T-helper 1 cell treated with Interleukin-12 subunit alpha and Interleukin-12 subunit beta and Interleukin-4 antibody, amounts not matched to agents 30 ng/mL and 1 ng/mL, for 36 hours (primary cell): ENCODE data around the gene PCP4L1. TPM values are rescaled to one million over a fixed set of nuclear protein-coding genes. Genes with fewer than 3 reads are reported as not detected.

Source experiments
- intact Hi-C: fragments of 100-400 bp; cut with micrococcal nuclease; formaldehyde crosslinking; loops from one replicate; pipeline ENCODE4 v1.15.1; 2024
- total RNA-seq: library from RNA; stranded (reverse); gene quantifications from 2 replicates; pipeline ENCODE4 v1.2.3, GENCODE V29; 2022

PCP4L1 gene
- total RNA-seq, 1 donor from 2014 or later = 0.15 TPM

- intact Hi-C loops = no loop called here
Observed at GRCh38 chr1:161265305-161265704, 6.8 kb downstream of the PCP4L1 start.

GRCh38 chr1:161266202-161266601 is 7.7 kb downstream of the PCP4L1 start:
- intact Hi-C loops = no loop called here

GRCh38 chr1:161266836-161267235 is 8.3 kb downstream of the PCP4L1 start:
- intact Hi-C loops = no loop called here

- intact Hi-C loops = no loop called here
Observed at GRCh38 chr1:161267321-161267720, 8.8 kb downstream of the PCP4L1 start.

- intact Hi-C loops = no loop called here
Observed at GRCh38 chr1:161273402-161273801, 14.9 kb downstream of the PCP4L1 start.

- intact Hi-C loops = no loop called here
Observed at GRCh38 chr1:161274874-161275273, 16.3 kb downstream of the PCP4L1 start.

- intact Hi-C loops = no loop called here
Observed at GRCh38 chr1:161282991-161283390, 24.4 kb downstream of the PCP4L1 start.

GRCh38 chr1:161285113-161285512 is 26.6 kb downstream of the PCP4L1 start:
- intact Hi-C loops = no loop called here

GRCh38 chr1:161285521-161285920 is 27.0 kb downstream of the PCP4L1 start:
- intact Hi-C loops = no loop called here

- intact Hi-C loops = no loop called here
Observed at GRCh38 chr1:161287482-161288054, 29.0 kb downstream of the PCP4L1 start.

- intact Hi-C loops = loop anchor here (1.0 kb wide), 5 partner anchors 16 to 124 kb away; partner anchors contain the start of gene PPOX
Observed at GRCh38 chr1:161290779-161291178, 32.2 kb downstream of the PCP4L1 start.

GRCh38 chr1:161297415-161297814 is 38.9 kb downstream of the PCP4L1 start:
- intact Hi-C loops = no loop called here

GRCh38 chr1:161298116-161298515 is 39.6 kb downstream of the PCP4L1 start:
- intact Hi-C loops = no loop called here

- intact Hi-C loops = no loop called here
Observed at GRCh38 chr1:161299347-161299746, 40.8 kb downstream of the PCP4L1 start.

GRCh38 chr1:161300478-161300877 is 41.9 kb downstream of the PCP4L1 start:
- intact Hi-C loops = loop anchor here (2.0 to 10.0 kb wide), 2 partner anchors 20 to 256 kb away; partner anchors contain the start of gene USF1

GRCh38 chr1:161304927-161305866 is 46.7 kb downstream of the PCP4L1 start:
- intact Hi-C loops = loop anchor here (10.0 kb wide), 1 partner anchor 260 kb away; the partner anchor contains the start of gene USF1

GRCh38 chr1:161305867-161306519 is 47.4 kb downstream of the PCP4L1 start:
- intact Hi-C loops = loop anchor here (1.0 to 10.0 kb wide), 5 partner anchors 8 to 261 kb away; partner anchors contain the start of genes NDUFS2, SDHC and USF1

GRCh38 chr1:161307230-161307768 is 48.8 kb downstream of the PCP4L1 start:
- intact Hi-C loops = loop anchor here (10.0 kb wide), 1 partner anchor 262 kb away; the partner anchor contains the start of gene USF1

- intact Hi-C loops = loop anchor here (10.0 kb wide), 1 partner anchor 263 kb away; the partner anchor contains the start of gene USF1
Observed at GRCh38 chr1:161307892-161308638, 49.5 kb downstream of the PCP4L1 start.

- intact Hi-C loops = loop anchor here (5.0 to 10.0 kb wide), 3 partner anchors 193 to 435 kb away; partner anchors contain the start of genes DUSP12, NIT1, PFDN2 and USF1
Observed at GRCh38 chr1:161309868-161310267, 51.3 kb downstream of the PCP4L1 start, which contains the start of gene MPZ. Gene MPZ (minus strand): TSS chr1:161309968. CDS start chr1:161309905, 63 bp downstream.
